Measurements from ENCODE around the gene PDCD4.

DNA sequence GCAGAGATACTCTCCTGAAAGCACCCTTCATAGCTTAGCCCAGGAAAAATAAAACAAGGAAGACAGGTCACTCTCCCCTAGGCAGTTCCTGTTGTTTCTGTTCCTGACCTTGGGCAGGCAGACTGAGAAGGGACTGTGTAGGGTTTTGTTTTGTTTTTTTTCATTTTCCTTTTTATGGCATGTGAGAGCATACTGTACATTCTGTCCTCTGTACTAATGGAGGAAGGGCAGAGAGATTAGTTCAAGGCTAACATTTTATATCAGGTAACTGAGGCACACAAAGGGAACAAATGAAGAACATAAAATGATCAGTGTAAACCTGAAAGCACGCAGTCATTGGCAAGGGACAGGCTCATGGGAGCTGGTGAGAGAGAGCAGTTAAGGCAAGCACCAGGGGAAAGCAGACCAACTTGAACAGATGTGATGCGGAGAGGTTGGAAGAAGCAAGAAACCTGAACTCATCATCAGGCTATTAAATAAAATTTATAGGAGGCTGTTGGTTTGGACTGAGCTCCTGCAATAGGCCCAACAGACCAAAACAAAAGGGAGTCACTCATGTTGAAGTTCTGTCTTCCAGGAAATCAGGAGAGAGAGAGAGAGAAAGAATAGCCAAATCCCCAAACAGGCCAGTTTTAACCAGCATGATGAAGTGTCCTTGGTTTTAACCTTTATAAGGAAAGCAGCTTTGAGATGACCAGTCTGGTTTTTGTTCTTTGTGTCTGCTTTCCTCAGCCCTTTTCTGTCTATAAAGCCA, 34.1 kb upstream of the PDCD4 start:
- TF ChIP-seq, protein P1, sequence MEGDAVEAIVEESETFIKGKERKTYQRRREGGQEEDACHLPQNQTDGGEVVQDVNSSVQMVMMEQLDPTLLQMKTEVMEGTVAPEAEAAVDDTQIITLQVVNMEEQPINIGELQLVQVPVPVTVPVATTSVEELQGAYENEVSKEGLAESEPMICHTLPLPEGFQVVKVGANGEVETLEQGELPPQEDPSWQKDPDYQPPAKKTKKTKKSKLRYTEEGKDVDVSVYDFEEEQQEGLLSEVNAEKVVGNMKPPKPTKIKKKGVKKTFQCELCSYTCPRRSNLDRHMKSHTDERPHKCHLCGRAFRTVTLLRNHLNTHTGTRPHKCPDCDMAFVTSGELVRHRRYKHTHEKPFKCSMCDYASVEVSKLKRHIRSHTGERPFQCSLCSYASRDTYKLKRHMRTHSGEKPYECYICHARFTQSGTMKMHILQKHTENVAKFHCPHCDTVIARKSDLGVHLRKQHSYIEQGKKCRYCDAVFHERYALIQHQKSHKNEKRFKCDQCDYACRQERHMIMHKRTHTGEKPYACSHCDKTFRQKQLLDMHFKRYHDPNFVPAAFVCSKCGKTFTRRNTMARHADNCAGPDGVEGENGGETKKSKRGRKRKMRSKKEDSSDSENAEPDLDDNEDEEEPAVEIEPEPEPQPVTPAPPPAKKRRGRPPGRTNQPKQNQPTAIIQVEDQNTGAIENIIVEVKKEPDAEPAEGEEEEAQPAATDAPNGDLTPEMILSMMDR (IDR thresholded peaks at IDR 0.05) = no peak
- TF ChIP-seq POLR2A (IDR thresholded peaks at IDR 0.05) = no peak

All from lower leg skin (tissue), 3 donors.